ENCODE measurements around the gene GABRB1.

DNA sequence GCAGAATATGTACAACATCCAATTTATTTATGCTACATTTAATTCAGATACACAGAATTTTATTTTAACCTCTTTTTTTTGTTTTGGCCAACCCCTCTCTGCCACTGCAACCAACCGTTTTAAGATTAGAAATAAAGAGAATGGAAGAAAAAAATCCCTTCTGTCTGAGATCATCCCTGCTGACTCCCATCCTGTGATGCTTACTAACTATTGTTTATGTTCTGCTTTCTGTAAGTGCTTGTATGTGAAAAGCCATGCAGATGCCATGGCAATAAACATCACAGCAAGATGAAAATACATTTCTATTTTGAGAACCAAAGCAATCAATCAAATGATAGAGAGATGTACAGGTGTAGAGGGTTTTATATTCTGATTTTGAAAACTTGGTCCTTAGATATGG, 70.1 kb downstream of the GABRB1 start:
- TF ChIP-seq, protein P1, sequence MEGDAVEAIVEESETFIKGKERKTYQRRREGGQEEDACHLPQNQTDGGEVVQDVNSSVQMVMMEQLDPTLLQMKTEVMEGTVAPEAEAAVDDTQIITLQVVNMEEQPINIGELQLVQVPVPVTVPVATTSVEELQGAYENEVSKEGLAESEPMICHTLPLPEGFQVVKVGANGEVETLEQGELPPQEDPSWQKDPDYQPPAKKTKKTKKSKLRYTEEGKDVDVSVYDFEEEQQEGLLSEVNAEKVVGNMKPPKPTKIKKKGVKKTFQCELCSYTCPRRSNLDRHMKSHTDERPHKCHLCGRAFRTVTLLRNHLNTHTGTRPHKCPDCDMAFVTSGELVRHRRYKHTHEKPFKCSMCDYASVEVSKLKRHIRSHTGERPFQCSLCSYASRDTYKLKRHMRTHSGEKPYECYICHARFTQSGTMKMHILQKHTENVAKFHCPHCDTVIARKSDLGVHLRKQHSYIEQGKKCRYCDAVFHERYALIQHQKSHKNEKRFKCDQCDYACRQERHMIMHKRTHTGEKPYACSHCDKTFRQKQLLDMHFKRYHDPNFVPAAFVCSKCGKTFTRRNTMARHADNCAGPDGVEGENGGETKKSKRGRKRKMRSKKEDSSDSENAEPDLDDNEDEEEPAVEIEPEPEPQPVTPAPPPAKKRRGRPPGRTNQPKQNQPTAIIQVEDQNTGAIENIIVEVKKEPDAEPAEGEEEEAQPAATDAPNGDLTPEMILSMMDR (IDR thresholded peaks at IDR 0.05) = no peak
- TF ChIP-seq EP300 (IDR thresholded peaks at IDR 0.05) = no peak
- no peak for TF ChIP-seq POLR2A (IDR thresholded peaks at IDR 0.05; ENCODE audit: low read depth)
